GM15510 (cell line): ENCODE results near the gene TPRG1L.

Source experiments
- POLR2A ChIP-seq: IDR thresholded peaks from 3 replicates; pipeline ENCODE4 v1.6.1; 2011; ENCODE audit warnings: borderline replicate concordance; ENCODE audit not compliant: insufficient read length; ENCODE audit errors: extremely low read depth

The TPRG1L gene

DNA sequence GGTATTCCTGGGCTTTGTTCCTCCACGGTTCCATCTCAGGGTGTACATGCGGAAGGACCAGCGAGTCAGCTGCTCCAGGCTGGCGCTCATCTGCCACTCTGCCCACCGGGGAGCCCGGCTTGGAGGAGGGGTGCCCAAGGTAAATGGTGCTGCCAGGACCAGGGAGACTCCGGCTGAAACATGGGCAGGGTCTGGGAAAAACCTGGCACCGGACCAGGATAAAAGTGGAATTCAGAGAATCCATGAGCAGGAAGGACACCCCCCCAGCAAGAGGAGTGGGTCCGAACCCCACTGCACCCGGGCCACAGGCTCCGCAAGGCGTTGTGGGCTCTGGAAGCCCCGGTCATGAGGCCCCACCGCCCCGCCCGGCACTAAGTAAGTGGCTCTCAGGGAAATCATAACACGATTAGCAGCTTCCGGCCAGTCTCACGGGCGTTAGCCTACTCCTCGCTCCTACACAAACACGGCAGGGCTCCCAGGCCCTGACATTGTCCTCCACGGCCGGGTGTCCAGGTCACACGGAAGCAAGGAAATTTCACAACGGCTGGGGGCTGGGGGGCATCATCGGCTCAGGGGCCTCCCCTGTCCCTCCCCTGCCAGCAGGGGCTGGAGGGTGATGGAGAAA, 34.6 kb upstream of the TPRG1L start:
- no peak for TF ChIP-seq POLR2A

DNA sequence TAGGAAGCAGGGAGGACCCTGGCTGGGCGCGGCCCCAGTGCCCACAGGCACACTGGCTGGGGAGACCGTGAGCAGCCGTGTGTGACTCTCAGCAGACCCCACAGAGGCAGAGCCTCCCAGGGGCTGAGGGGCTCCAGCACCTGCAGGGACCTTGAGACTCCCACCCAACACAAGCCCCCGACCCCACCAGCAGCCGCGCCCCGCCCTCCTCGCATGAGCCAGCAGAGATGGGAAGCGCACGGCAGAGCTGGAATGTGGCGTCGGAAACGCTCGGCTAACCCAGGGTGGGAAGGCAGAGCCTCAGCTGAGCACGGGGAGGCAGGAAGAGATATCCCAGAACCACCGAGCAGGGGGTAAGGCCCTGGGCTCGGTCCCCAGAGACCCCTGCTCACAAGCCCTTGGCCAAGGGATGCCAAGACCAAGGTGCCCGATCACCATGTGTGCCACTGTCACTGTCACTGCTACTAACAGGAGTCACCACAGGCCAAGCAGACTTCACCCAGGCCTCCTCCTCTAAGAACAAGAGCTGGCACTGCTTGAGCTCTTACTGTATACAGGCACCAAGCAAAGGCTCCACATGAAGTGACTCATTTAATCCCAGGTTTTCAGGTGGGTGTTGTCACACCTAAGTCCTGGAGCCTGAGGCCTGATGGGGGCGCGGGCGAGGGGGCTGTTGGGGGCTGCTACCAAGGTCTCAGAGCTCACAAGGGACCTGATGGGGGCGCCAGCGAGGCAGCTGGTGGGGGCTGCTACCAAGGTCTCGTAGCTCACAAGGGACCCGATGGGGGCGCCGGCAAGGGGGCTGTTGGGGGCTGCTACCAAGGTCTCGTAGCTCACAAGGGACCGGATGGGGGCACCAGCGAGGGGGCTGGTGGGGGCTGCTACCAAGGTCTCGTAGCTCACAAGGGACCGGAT, 33.6 kb upstream of the TPRG1L start:
- no peak for TF ChIP-seq POLR2A

- no peak for TF ChIP-seq POLR2A
These were observed 31.5 kb upstream of the TPRG1L start for GRCh38 chr1:3593334-3593733.

DNA sequence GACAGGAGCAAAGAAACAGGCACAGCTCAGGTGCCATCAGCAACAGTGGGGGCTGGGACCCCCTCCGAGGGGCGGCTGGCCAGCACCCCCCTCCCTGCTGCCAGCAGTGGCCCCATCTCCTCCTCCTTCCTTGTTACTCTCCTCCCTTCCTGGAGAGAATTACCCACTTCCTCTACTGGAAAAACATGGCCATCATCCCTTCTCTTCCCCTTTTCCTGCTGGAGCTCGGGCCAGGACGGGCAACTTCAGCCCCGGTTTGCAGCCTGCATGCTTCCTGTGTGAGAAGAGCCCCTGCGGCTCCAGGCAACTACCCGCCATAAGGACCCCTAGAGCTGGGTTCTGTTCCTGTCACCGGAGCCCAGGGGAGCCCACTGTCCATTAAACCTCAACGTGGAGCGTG, 31.1 kb upstream of the TPRG1L start:
- no peak for TF ChIP-seq POLR2A

GRCh38 chr1:3594706-3595377, 30.0 kb upstream of the TPRG1L start:
- no peak for TF ChIP-seq POLR2A

- no peak for TF ChIP-seq POLR2A
These were observed 28.9 kb upstream of the TPRG1L start for GRCh38 chr1:3595949-3596348.

DNA sequence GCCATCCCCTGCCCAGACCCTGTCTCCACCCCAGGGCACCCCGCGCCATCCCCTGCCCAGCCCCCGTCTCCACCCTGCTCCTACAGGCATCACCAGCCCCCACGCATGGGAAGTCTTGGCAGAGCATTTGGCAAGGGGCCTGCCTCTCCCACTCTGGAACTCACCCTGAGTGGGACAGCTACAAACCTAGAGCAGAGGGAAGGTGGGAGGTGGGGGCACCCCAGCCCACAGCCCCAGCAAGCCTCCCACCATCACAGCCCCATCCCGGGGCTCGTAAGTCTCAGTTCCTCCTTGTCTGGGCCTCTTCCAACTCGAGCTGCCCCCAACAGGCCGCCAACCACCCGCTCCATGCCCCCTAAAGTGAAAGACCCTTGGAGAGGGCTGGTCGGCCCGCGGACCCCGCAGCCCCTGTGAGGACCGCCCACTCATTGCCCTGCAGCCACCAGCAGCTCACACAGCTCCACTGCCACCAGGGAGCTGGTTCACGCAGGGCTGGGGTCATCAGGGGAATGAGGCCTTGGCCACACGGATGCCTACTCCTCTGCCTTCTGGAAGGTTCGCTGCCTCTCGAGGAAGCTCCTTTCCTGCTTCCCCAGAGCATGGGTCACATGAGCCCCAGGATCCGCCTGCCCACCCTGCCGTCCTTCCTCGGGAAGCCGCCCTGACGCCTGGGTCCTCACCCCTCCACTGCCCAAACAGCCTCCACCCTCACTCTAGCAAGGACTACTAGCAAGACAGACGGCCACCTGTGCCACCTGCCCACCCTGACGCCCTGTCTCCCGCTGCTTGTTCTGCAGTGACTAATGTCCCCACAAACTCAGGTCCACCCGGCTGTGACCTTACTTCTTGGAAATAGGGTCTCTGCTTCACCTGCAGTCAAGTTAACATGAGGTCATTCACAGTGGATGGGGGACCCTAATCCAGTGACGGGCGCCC, 27.9 kb upstream of the TPRG1L start:
- no peak for TF ChIP-seq POLR2A

- TF ChIP-seq POLR2A: no peak
These were observed 27.2 kb upstream of the TPRG1L start for GRCh38 chr1:3597599-3597964.

GRCh38 chr1:3598051-3598491, 26.7 kb upstream of the TPRG1L start:
- TF ChIP-seq POLR2A: no peak

GRCh38 chr1:3598522-3599285, 26.1 kb upstream of the TPRG1L start:
- no peak for TF ChIP-seq POLR2A

DNA sequence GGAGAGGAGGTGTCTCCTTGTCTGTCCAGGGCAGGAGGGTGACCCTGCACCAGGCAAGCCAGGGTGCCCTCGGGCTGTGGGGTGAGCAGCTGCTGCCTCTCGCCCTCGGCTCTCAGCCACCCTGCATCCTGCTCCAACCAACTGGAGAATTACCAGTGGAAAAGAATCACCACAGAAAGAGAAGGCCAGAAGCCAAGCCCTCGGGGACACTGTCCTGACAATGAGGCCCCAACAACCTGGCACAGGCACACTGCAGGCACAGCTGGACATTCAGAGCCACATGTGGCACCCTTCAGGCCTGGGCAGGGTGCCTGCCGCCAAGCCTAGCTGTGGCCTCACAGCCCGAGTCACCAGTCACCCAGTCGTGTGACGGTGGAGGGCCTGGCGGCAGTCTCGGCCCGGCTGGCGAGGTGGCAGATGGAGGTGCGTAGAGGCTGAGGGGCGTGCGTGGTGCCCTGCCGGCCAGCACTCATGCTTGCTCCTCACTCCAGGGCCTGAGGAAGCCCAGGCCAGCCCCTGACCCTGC, 25.5 kb upstream of the TPRG1L start:
- no peak for TF ChIP-seq POLR2A

DNA sequence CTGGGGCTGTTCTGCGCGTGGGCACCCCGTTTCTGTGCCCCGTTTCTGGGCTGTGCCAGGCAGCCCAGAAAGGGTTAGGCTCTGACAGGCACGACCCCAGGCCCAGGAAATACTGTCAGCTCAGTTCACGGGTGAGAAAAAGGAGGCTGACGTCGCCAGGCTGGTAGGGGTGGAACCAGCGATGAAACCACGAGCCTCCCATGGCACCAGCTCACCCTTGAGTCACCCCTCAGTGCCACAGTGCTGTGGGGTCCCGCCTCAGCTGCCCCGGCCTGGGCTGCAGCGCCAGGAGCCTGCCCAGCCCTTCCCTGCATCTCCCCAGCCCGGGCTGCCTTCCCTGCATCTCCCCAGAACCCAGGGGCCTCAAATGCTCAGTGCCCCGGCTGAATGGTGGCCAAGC, 25.0 kb upstream of the TPRG1L start:
- TF ChIP-seq POLR2A: no peak

- no peak for TF ChIP-seq POLR2A
These were observed 24.5 kb upstream of the TPRG1L start for GRCh38 chr1:3600354-3600753.
